Ureter (tissue), 1 donor: ENCODE measurements around the gene NANOS3. TPM values are rescaled to one million over a fixed set of nuclear protein-coding genes. Genes with fewer than 3 reads are reported as not detected.
A peak's percentile ranks its signal among the peaks of the same experiment; 100 is the strongest.

Experiments used
- DNase-seq: peaks from one replicate; pipeline ENCODE4 v3.0.0-alpha.2; 2020; ENCODE audit warnings: low spot score
- total RNA-seq: library from RNA; stranded (reverse); gene quantifications from one replicate; pipeline ENCODE4 v1.2.4, GENCODE V29; 2023
- donor health status: DM: yes; HTN: yes; CAD: no.

The NANOS3 gene
- total RNA-seq, result not detected

DNA sequence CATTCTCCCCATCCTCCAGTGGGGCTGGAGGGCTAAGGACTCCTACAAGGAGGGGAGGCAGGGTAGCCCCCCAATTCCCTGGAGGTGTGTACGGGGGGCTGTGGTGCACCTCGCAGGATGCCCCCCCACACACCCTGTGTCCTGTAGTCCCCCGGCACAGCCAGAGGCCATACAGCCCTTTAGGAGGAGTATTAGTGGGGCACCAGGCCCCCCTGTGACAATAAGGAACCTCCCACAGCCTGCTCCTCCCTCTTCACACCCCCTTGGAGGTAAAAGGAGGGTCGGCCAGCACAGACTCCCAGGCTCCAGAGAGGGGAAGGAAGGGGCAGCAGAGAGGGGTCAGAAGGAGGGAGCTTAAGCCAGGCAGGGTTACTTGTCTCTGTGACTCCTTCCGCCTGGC is at the start of gene NANOS3:
TSS of gene NANOS3 (plus strand) at position 301 of the 400 bp plus-strand sequence. CDS start 115 bp downstream, outside the sequence.
- DNase-seq, result no peak

DNA sequence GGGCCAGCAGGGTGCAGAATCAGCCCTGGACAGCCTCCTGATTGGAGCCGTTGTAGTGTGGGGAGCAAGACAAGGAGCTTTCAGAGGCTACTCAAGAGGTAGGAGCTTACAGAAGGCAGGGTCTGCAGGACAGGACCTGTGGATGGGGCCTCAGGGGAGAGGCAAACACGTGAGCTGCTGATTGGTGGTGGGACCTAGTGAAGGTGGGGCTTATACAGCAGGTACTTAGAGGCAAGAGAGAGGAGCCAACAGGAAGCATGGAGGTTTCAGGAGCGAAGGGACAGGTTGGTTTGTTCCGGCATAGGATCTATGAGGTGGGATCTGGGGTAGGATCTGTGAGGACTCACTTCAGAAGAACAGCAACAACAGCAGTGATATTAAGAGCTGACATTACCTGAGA is 49.3 kb upstream of the NANOS3 start:
- no peak for DNase-seq

DNA sequence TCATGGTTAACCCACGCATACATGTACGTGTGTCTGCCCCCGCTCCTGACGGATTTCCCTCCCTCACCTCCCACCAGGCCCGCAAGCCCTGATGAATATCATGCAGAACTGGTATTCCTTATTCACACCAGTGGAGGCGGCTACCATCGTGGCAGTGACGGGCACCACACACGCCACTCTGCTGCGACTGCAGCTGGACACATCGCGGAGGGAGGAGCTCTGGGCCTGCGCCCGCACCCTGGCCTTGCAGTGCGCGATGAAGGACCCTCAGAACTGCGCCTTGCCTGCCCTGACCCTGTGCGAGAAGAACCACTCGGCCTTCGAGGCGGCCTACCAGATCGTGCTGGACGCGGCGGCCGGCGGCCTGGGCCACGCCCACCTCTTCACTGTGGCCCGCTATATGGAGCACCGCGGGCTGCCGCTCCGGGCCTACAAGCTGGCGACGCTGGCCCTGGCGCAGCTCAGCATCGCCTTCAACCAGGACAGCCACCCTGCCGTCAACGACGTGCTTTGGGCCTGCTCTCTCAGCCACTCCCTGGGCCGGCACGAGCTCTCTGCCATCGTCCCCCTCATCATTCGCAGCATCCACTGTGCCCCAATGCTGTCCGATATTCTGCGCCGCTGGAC is 46.7 kb upstream of the NANOS3 start:
- DNase-seq, result no peak

DNA sequence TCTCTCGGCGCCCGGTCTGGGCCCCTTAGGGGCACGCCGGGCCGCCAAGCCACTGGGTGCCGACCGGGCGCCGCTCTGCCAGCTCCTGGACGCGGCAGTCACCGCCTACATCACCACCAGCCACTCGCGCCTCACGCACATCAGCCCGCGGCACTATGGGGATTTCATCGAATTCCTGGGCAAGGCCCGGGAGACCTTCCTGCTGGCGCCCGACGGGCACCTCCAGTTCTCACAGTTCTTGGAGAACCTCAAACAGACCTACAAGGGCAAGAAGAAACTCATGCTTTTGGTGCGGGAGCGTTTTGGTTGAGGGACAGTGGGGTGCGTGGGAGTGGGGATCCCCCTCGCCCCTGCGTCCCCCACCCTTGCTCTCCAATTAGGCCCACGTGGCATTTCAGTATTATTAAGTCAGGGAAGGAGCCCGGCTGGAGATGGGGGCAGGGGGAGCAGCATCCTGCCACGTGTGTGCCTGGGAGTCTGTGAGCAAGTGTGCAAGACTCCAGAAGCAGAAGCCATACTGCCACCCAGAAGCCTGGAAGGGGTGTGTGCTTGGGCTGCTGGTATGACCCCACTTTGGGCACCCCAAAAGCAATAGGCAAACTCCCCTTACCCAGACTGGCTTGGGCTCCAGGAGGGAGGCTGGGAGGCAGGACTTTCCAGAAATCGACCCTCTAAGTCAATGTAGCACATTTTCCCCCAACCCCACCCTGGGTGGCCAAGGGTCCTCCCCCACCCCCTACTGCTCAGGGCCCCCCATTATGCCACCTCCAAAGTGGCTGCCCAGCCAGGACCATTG is 46.0 kb upstream of the NANOS3 start:
- DNase-seq, result no peak

DNA sequence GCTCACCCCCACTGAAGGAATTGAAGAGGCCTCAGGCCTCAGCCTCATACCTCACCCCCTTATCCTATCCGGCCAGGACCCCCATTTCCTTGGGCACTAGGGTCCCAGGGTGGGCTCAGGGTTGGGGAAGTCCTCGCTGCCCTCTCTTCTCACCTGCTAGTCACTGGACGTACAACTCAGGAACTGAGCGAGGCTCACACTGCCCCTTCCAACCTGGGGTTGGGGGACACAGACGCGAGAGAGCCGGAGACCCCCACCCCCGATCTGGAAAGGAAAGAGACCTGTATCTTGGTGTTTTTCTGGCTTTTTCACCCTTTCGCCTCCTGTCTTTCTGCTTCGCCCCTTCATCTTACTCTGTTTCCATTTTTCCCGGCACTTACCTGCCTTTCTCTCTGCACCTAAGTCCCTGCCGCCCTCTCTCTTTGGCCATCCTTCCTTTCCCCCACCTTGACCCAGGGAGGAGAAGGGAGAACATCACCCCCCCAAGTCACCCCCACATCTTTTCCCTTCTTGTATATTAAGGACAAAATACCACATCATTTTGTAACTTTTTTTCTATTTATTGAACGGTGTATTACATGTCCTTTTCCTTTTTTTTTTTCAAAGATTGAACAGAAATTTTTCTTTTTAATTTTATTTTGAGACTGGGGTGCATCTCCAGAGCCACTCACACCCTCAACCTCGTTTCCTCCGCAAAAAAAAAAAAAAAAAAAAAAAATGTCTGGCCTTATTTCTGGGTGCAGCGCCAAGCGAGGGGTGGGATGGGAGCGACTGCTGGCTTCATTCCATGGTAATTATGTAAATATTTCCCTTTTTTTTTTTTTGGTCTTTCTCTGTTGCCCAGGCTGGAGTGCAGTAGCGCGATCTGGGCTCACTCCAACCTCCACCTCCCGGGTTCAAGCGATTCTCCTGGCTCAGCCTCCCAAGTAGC is 45.1 kb upstream of the NANOS3 start:
- DNase-seq, result no peak

DNA sequence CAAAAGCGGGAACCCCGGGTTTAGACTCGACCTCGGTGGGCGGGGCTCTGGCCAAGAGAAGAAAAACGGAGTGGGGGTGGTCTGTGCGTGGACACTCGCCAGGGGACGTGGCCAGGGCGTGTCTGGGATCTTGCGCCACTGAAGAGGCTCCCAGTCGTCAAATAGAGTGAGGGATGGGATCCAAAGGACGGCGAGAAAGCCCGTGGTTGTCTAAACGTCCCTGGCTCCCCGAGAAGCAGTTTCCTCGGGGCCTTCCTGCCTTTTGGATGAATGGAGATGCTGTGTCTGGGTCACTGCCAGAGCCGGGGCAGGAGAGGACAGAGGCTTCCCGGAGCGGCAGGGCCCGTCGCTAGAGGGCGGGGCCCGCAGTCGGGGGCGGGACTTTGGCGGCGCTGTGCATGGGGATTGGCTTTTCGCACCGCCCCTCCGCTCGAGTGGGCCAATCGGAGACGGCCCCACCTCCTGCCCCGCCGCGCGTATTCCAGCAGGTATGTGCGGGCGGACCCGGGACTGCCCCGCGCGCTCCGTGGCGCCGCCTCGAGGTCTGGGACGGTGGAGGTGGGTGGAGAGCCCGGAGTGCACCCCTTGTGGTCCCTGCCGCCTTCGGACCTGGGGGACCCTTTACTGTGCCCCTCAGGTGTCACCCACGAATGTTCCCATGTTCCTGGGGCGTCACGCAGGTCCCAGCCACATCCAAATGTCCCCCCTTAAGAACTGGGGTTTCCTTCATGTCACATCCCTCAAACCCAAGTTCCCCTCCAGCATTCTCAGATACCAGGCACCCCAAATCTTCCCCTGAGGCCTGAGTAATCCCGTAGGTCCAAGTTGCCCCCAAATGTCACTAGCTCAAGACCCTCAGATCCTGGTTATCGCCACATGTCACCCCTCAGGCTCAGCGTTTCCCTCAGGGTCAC is 43.3 kb upstream of the NANOS3 start:
- DNase-seq, result peak; percentile 95

DNA sequence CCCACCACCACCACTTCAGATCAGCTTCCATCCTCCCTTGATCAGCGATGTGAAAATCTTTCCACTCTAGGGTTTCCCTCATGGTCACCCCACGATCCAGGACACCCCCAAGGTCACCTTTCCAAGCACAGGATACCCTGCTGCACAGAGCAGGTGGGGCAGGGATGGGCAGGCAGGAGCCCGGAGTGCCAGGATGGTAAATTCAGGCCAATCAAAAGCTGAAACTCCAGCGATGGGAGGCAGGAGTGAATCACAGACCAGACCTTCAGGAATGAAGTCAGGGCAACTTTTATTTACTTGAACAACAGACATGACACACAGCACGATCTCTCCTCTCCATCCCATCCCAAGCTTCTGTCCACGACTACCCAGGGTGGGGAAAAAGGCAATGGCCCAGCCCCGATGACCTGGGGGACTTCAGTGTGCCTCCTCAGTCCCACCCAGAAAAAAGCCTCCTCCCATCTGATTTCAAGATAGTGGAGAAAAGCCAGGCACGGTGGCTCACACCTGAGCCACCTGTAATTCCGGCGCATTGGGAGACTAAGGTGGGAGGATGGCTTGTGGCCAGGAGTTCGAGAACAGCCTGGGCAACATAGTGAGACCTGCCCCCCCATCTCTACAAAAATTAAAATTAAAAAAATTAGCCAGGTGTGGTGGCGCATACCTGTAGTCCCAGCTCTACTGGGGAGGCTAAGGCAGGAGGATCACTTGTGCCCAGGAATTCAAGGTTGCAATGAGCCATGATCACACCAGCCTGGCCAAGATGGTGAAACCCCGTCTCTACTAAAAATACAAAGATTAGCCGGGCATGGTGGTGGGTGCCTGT is 42.5 kb upstream of the NANOS3 start:
- DNase-seq, result no peak

DNA sequence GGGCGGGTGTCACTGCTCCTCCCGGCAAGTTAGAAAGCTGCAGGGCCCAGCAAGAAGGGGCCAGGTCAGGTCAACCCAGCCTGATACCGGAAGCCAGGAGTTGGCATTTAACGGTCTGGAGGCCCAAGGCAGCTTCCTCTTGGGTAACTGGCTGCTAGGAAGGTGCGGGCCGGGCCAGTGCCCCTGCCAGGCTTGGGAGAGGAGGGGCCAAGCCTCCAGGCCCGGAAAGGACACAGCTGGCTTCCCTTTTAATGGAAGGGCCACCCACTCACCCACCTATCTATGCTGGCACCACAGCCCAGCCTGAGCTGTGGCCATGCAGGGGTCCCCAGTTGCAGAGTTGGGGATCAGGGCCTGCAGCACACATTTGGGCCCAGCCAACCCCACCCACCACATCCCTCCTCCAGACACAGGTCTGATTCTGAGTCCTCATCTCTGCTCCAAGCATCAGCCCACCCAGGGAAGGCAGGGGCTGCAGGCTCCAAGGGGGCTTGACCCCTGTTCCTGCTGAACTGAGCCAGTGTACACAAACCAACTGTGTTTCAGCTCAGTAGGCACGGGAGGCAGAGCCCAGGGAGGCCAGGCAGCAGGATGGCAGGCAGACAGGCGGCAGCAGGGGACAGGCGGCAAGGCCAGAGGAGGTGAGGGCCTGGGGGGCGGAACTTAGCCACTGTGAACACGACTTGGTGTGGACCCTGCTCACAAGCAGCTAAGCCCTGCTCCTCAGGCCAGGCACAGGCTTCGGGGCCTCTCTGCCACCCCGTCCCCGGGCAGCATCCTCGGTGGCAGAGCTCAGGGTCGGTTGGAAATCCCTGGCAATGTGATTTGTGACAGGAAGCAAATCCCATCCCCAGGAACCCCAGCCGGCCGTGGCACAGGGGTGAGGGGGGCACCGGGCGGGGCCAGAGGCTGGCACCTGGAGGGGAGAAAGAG is 40.9 kb upstream of the NANOS3 start:
- DNase-seq, result no peak

DNA sequence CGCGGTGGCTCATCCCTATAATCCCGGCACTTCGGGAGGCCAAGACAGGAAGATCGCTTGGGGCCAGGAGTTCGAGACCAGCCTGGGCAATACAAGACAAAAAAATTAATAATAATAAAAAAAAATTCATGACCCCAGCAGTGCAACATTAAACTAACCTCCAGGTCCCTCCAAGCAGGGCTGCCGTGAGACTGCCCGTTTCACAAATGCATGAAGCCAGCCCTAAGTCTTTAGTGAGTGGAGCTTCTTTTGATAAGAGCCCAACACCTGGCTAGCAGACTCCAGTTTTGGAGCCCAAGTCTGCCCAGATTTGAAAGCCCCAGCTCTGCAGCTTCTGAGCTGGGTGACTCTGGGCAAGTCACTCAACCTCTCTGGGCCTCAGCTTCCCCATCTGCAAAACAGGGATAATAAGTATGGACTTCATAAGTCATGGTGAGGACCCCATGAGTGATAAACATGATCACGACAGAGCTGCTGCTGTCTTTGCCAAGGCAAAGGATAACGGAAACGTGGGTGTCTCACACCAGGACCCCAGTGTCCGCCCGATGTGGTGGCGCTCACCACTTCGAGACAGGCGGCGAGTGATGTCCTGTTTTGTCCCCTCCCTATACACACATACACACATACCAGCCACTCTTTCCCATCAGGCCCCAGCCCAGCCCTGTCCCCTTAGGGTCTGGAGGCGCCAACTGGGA is 38.4 kb upstream of the NANOS3 start:
- DNase-seq, result no peak

DNA sequence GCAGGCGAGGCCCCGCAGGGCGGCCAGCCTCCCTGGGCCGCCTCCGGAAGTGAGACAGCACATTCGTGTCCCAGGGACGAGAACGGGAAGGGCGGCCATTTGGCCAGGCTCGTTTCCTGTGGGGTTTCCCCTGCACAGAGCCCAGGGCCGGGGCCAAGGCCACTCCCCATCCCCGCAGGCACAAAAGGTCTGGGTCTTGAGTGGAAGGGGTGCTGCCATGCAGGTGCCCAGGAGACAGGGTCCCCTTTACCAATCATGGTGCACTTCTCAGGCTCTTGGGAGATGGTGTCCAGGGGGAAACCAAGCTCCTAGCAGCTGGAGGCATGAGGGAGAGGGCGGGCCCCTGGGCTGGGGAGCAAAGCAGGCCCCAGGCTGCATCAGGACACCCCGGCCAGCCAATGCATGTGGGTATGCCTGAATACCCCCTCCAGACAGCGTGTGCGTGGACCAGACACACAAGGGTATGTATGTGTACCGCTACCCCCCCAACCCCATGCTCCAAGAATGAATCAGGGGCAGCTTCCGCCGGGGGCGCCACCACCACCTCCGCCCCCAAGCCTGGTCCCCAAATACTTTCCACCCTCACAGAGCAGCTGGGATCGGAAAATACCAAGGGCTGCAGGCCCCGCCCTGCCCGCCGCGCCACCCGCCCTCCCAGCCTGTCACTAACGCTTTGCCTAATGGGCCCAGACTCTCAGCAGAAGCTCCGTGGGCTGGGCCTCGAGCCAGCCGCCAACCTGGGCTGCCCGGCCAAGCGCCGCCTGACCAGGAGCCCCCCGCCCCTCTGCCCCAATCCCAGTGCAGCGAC is 37.6 kb upstream of the NANOS3 start:
- peak; percentile 91 for DNase-seq

DNA sequence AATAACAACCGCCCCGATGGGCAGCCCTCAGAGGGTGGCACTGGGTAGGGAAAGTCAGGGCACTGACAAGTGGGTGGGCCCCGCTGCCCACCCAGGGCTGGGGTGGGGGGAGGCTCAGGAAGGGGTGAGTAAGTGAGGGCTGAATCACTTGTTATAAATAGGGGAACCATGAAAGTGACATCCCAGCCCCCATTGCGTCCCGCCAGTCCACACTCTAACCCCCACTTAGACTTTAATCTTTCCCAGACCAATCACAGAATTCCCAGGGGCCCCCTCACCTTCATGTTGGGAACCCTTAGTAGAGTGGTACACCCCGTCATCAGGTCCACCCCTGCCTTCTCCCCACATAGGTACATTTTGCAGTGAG is 37.0 kb upstream of the NANOS3 start:
- no peak for DNase-seq

DNA sequence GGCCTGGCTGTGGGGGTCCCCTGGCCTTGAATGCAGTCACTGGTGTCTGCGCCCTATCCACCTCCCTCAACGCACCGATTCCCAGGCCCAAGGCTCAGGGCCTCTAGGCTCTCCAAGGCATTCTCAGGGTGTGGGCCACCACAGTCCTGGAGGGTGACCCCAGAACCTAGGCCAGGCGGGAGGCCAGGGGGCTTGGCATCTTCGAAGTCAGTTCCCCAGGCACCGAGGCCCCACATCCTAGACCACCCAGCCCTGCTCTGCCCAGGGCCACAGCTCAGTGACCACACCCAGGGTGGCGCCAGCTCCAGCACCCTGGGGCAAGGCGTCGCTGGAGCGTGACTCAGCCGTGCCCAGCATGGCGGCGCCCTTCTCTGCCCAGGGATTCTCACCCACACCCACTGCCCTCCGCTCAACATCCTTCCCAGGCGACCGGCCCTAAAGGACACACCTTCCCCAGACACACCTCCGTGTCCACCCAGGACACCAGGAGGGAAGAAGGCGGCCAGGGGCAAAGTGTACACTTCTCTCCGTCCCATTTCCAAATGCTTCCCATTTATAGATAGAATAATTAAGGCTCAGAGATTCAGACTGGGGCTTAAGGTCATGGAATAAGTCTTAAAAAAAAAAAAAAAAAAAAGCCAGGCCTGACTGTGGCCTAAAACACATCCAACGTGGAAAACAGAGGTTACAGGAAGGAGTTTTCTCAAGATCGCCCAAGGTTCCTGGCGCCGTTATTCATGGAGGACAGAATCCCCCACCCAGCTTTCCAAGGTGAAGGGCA is 36.4 kb upstream of the NANOS3 start:
- DNase-seq, result peak; percentile 76

DNA sequence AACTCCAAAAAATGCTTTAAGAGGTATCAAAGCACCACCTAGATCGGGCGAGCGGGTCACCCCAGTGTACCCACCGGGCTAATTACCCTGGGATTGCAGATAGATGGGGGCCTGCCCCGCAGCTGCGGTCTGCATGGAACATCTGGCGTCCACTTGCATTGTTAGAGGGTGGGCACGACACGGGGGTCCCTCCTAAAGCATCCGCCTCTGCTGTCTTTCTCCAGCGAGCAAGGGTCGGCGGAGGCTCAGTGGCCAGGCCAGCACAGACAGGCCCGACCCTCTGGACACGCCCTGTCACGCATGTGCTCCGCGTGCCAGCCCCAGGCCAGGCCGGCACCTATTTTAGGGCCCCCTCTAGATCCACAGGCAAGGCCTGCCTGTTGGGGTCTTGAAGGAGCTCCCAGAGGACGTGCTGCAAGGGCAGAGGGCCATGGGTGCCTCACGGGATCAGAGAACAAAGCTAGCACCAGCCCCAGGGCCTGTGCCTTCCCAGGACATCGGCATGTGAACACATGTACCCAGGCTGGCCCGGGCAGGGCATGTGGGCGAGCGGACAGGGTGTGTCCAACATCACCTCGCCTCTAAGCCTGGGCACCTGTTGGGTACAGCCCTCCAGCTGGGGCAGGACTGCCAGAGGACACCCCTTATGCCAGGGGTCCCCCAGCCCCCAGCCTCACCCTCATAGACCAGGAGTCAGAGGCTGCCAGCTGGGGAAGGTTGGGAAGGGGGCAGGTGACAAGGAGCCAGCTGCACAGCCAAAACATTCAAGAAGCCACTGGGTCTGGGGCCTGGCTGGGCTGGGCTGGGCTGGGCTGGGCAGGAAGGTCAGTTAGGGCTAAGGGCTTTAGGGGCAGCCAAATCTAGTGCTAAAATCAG is 35.6 kb upstream of the NANOS3 start:
- DNase-seq, result peak; percentile 85

DNA sequence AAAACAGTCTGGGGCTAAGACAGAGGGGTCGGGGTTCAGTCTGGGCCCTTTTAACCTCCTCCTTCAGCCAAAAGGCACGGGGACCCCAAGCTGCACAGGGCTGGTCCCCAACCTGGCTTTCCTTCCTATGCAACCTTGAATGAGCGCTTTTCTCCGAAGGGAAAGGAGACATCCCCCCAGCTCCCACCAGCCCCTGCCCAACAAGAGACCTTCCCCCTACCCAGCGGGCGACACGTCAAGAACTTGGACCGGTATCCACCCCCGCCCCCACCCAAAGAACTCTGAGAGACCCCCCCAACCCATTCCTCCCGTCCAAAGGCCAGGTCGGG is 35.0 kb upstream of the NANOS3 start:
- no peak for DNase-seq

DNA sequence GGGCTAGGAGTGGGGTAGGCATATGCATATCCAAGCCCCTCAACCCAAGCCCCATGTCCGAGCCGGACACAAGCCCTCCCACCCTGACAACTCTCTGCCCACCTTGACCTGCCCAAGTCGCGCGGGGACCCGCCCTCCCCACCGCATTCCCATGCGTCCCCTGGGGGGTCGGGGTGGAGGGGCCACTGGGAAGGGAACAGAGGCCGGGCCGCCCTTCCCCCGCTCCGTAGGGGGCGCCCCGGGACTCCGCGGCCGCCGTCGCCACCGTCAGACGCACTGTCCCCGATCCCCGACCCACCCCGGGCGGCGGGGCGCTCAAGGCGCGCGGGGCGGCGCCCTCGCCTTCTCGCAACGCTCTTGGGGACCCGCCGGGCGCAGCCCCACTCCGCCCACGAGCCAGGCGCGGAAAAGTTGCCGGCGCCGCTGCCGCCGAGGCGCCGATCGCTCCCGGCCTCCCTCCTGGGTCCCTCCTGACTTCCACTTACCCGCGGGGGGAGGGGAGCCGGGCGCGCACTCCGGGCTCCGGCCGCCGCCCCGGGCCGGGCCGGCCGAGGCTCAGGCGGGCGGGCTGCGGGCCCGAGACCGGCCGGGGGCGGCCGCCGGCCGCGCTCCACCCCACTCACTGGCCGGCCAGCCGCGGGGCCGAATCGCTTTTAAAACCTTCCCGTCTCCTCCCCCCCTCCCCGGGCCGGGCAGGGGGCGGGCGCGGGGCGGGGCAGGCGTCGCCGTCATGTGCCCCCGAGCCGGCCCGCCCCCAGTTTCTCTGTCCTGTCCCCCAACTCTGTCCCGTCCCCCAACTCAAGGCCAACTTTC is 34.4 kb upstream of the NANOS3 start:
- peak; percentile 90 for DNase-seq
